Measurements from ENCODE around the gene CSF2. TPM values are rescaled to one million over a fixed set of nuclear protein-coding genes. Genes with fewer than 3 reads are reported as not detected.
"Not testable (repeated sequence)": the region's sequence is repeated elsewhere in the genome, so short reads cannot be mapped to it uniquely, and the experiment has no call there.

Gene CSF2
- total RNA-seq, 2 experiments from 2014 or later = 397 to 412 TPM

DNA sequence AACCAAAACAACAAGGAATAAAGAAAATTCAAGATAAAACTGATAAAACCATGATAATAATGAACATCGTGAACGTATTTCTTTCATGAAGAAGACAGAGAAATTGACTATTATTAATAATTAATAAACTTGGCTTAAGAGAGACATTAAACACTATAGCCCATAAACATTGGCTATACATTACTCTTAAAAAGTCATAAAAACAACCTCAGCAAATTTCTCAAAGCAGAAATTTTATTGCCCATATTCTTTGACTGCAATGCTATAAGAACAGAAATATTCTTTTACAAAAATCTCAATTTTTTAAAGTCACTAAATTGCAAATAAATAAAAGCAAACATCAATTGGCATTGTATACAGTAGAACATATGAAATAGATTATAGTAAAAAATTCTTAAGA lies 42.5 kb downstream of the CSF2 start:
- ChIA-PET CTCF (interaction anchor here (0.8 kb wide), 1 partner anchor 51 kb away, joined by 3 read pairs; no protein-coding TSS in a partner anchor), POLR2A (no interaction called here)

DNA sequence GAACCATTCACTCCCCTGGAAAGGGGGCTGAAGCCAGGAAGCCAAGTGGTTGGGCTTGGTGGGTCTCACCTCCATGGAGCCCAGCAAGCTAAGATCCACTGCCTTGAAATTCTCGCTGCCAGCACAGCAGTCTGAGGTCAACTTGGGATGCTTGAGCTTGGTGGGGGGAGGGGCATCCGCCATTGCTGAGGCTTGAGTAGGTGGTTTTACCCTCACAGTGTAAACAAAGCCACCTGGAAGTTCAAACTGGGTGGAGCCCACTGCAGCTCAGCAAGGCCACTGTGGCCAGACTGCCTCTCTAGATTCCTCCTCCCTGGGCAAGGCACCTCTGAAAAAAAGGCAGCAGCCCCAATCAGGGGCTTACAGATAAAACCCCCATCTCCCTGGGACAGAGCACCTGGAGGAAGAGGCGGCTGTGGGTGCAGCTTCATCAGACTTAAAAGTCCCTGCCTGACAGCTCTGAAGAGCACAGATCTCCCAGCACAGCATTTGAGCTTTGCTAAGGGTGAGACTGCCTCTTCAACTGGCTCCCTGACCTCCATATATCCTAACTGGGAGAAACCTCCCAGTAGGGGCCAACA lies 43.4 kb downstream of the CSF2 start:
- POLR2A ChIA-PET = interaction anchor here (0.6 kb wide), 1 partner anchor 34 kb away, joined by 8 read pairs; no protein-coding TSS in a partner anchor
- CTCF ChIA-PET = interaction anchor here (0.8 to 1.1 kb wide), 2 partner anchors 22 to 52 kb away, joined by 3 to 4 read pairs; no protein-coding TSS in a partner anchor

DNA sequence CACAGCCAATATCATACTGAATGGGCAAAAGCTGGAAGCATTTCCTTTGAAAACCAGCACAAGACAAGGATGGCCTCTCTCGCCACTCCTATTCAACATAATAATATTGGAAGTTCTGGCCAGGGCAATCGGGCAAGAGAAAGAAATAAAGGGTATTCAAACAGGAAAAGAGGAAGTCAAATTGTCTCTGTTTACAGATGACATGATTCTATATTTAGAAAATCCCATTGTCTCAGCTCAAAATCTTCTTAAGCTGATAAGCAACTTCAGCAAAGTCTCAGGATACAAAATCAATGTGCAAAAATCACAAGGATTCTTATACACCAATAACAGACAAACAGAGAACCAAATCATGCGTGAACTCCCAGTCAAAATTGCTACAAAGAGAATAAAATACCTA lies 47.1 kb downstream of the CSF2 start:
- CTCF ChIA-PET = interaction anchor here (1.1 kb wide), 1 partner anchor 60 kb away, joined by 3 read pairs; the partner anchor contains the start of gene IL3
- POLR2A ChIA-PET = not testable (repeated sequence)

DNA sequence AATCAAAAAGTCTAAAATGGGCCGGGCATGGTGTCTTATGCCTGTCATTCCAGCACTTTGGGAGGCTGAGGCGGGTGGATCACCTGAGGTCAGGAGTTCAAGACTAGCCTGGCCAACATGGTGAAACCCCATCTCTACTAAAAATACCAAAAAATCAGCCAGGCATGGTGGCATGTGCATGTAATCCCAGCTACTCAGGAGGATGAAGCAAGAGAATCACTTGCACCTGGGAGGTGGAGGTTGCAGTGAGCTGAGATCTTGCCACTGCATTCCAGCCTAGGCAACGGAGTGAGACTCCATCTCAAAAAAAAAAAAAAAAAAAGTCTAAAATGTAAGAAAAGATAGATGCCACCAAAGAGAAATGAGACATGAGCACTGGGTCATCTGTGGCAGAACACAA lies 49.4 kb downstream of the CSF2 start:
- CTCF ChIA-PET, POLR2A ChIA-PET: not testable (repeated sequence)

DNA sequence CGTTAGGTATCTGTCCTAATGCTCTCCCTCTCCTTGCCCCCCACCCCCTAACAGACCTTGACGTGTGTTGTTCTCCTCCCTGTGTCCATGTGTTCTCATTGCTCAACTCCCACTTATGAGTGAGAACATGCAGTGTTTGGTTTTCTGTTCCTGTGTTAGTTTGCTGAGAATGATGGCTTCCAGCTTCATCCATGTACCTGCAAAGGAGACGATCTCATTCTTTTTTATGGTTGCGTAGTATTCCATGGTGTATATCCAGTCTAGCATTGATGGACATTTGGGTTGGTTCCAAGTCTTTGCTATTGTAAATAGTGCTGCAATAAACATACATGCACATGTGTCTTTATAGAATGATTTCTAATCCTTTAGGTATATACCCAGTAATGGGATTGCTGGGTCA lies 50.0 kb downstream of the CSF2 start:
- CTCF ChIA-PET, POLR2A ChIA-PET: not testable (repeated sequence)

Other genes with a start within 250 kb of the CSF2 start
- gene MEIKIN, start 128.1 kb upstream of the CSF2 start, total RNA-seq = not detected
- 10 to 100 TPM; 20.9 to 23.4 TPM for gene ACSL6, start 62.1 kb upstream of the CSF2 start, total RNA-seq
- gene IL3, start 13.1 kb upstream of the CSF2 start, total RNA-seq = 10 to 100 TPM; 68.0 to 68.7 TPM
- 10 to 100 TPM; 15.5 to 18.3 TPM for gene P4HA2, start 154.1 kb downstream of the CSF2 start, total RNA-seq
- 1 to 10 TPM; 1.1 to 1.4 TPM for gene PDLIM4, start 183.9 kb downstream of the CSF2 start, total RNA-seq
- gene SLC22A4, start 220.6 kb downstream of the CSF2 start, total RNA-seq = 1 to 10 TPM; 1.6 to 2.2 TPM

Data from activated CD8-positive, alpha-beta memory T cell treated with anti-CD3 and anti-CD28 coated beads for 36 hours (primary cell).